ENCODE measurements around the gene FADS2.

Gene FADS2

DNA sequence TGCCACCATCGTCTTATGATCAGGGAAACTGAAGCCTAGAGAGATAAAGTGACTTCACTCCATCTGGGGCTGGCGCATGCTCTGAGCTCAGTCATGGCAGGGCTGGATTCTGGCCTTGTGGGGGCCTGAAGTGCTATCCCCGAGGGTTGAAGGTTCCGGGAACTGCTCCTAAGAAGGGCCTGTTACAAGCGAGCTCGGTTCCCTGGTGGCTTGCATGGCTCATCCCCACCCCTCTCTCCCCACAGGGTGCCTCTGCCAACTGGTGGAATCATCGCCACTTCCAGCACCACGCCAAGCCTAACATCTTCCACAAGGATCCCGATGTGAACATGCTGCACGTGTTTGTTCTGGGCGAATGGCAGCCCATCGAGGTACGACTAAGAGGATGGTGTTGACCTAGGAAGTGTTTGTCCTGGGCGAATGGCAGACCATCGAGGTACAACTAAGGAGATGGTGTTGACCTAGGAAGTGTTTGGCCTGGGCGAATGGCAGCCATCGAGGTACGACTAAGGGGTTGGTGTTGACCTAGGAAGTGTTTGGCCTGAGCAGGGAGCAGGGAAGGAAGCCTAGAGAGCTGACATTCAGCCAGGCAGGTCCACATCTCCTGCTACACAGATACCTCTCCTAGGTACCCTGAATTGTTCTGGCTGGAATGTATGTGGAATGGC is 19.9 kb downstream of the FADS2 start:
- DNase-seq, result no peak

GRCh38 chr11:61848631-61849030 is 20.5 kb downstream of the FADS2 start:
- DNase-seq, result no peak

DNA sequence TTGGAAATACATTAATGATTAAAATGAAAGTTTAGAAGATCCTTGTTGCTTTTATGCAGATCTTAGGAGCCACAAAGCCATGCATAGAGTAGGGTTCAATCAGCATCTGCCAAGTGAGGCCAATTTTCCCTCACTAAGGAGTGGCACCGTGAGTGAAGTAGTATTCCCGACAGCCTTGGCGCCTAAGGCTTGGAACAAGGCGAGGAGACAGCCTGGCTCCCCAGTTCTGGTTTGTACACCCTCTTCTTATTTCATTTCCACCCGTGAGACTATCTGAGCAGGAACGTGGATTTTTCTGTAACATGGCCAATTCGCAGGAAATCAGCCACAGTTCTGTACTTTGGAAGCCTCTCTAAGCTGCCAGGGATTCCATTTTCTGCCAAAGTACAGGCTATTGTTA is 22.6 kb downstream of the FADS2 start:
- DNase-seq, result no peak

- no peak for DNase-seq
Measured at GRCh38 chr11:61851113-61851899, 23.2 kb downstream of the FADS2 start.

GRCh38 chr11:61851900-61852295 is 23.8 kb downstream of the FADS2 start:
- DNase-seq, result no peak

DNA sequence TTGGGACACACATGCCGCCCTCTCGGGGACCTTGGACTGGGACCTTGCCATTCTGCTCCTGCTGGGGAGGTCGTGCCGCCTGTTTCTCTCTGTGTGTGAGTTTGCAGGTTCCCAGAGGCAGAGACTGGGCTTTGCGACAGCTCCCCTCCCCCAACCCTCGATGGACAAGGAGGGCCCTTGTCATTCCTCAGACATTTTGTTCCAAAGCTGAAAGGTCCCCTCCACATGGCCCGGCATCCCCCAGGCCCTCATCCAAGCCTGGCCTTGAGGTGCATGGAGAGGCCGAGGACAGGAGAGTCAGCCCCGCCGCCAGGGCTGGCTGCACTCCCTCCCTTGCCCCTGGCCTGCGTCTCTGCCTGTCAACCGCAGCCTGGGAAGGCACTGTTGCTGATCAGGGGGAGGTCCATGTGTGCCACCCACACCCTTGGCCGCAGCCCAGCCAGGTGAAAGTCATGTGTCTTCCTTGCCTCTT is 25.6 kb downstream of the FADS2 start:
- no peak for DNase-seq

DNA sequence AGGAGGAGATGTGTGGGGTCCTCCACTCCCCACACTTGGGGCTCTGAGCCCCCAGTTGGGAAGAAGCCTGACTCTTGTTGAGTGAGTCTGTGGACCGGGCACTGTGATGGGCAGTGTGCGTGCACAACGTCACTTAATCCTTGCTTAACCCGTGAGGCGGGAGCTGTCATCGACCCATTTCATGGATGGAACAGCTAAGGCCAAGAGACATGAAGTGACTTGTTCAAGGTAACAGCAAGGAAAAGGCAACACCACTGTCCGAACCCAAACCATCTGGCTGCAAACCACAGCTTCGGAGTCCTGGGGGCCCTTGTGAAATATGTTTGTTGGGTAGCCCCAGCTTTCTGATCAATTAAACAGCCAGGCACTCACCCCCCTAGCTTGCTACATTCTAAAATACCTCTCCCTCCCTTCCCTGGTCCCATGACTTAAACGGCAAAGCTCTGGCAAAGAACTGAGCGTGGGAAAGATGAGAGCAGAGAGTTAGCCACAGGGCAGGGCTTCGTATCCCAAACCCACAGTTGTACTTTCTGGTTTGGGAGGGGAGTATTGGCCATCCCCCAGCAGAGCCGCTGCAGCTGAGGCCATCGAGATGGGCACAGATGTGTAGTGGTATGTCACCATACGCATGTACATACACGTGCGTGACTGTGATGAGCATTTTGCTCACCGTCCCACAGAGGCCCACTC is 26.3 kb downstream of the FADS2 start:
- no peak for DNase-seq

GRCh38 chr11:61854966-61855714 is 27.0 kb downstream of the FADS2 start:
- no peak for DNase-seq

DNA sequence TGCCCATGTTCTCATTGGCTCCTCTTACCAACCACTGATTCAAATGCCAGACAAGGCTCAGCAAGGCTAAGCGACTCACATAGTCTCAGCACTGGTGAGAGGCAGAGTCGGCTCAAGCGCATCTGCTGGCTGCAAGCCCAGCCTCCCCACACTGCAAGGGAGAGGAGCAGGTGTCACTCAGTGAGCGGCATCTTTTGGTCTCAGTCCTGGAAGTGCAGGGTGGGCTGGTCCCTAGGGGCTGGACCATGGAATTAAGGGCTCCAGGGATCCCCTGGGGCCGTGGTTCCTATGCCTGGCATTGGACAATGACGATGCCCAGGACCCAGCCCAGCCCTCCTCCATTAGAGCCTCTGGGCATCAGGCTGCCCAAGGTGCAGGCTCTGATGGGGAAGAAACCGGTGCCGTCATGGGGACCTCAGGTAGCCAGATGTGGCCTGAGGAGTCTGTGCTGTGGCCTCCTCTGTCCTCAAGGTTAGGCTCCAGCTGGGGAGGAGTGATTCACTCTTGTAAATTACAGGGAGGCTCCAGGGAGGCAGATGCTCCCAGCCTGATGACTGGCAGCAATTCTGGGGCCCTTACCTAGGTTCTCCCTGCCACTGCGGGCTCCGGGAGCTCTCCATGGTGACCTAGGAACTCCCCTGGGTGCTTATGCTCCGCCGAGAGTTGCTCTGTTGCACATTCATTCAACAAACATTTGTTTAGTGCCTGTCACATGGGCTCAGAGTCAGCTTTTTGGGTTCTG is 28.0 kb downstream of the FADS2 start:
- DNase-seq, result no peak

DNA sequence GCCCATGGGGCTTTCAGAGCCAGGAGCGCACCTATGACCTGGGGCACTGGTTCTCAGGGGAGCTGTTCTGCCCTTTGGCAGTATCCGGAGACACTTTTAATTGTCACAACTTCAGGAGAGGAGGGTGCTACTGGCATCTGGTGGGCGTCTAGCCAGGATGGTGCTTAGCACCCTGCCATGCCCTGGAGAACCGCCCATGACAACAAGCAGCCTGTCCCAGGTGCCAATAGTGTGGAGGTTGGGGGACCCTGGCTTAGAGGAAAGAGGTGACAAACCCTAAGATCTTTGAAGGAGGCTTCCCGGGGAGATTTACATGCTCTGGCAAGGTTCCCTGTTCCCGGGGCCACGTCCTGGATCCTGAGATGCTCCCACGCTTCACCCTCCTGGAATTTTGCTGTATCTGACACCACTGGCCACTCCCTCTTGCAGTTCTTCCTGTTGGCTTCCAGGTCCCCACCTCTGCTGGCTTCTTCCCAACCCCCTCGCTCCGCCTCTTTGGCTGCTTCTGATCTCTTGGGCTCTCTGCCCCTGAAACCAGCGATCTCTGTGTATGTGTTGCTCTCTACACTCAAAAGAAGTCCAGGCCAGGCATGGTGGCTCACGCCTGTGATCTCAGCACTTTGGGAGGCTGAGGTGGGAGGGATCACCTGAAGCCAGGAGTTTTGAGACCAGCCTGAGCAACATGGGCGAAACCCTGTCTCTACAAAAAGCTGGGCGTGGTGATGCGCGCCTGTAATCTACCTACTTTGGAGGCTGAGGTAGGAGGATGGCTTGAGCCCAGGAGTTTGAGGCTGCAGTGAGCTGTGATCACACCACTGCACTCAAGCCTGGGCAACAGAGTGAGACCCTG is 32.2 kb downstream of the FADS2 start:
- no peak for DNase-seq

- DNase-seq, result no peak
Measured at GRCh38 chr11:61861634-61862033, 33.5 kb downstream of the FADS2 start.

- DNase-seq, result no peak
Measured at GRCh38 chr11:61862714-61863547, 34.8 kb downstream of the FADS2 start.

GRCh38 chr11:61863548-61864081 is 35.5 kb downstream of the FADS2 start:
- no peak for DNase-seq

DNA sequence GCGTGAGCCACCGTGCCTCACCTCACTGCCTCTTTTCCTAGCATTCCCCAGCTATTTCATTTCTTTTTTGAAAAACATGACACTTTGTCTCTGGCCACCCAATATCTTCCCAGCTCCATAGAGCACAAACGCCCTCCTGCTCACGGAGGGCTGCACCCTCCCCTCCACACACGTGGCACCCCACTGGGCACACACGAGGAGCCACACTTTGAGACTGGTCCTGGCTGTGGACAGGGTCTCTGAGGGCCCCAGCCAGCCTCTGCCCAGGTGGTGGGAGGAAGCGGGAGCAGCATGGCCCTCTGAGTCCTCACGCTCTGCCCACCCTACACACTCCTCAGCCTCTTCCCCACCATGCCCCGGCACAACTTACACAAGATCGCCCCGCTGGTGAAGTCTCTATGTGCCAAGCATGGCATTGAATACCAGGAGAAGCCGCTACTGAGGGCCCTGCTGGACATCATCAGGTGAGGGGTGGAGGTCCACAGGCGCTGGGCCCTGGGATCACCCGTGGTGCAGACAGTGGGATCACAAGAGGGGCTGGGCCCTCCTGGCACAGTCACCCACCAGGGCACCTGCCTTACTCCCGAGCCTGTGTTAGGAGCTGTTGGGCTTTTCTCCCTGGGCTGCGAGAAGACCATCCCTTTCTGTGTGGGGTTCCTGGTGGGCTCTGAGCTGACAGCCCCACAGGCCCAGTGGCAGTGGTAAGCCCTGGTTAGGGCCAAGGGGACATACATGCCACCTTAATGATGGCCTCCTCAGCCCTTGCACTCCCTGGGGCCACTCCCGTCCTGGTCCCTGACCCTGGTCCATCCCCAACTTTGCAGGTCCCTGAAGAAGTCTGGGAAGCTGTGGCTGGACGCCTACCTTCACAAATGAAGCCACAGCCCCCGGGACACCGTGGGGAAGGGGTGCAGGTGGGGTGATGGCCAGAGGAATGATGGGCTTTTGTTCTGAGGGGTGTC is 37.0 kb downstream of the FADS2 start:
- DNase-seq, result no peak

DNA sequence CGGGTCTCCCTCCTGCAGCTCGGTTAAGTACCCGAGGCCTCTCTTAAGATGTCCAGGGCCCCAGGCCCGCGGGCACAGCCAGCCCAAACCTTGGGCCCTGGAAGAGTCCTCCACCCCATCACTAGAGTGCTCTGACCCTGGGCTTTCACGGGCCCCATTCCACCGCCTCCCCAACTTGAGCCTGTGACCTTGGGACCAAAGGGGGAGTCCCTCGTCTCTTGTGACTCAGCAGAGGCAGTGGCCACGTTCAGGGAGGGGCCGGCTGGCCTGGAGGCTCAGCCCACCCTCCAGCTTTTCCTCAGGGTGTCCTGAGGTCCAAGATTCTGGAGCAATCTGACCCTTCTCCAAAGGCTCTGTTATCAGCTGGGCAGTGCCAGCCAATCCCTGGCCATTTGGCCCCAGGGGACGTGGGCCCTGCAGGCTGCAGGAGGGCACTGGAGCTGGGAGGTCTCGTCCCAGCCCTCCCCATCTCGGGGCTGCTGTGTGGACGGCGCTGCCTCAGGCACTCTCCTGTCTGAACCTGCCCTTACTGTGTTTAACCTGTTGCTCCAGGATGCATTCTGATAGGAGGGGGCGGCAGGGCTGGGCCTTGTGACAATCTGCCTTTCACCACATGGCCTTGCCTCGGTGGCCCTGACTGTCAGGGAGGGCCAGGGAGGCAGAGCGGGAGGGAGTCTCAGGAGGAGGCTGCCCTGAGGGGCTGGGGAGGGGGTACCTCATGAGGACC is 38.3 kb downstream of the FADS2 start:
- DNase-seq, result no peak

DNA sequence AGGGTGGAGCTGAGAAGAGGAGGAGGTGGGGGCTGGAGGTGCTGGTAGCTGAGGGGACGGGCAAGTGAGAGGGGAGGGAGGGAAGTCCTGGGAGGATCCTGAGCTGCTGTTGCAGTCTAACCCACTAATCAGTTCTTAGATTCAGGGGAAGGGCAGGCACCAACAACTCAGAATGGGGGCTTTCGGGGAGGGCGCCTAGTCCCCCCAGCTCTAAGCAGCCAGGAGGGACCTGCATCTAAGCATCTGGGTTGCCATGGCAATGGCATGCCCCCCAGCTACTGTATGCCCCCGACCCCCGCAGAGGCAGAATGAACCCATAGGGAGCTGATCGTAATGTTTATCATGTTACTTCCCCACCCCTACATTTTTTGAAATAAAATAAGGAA is 38.9 kb downstream of the FADS2 start:
- no peak for DNase-seq

GRCh38 chr11:61868571-61869428 is 40.7 kb downstream of the FADS2 start:
- no peak for DNase-seq

DNA sequence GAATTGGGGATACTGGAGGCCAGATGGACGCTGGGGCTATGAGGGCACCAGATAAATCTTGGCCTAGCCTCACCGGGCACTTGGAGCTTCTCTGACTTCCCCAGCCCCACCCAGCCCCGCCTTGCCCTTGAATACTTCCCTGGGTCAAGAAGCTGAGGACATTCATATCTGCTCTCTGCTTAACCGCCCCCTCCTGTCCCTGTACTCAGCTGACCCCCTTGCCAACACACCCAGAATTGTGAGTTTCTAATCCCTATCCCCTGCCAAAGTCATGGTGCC is 41.3 kb downstream of the FADS2 start:
- no peak for DNase-seq
